Endothelial cell of umbilical vein (primary cell): ENCODE data around the gene SPEN. TPM values are rescaled to one million over a fixed set of nuclear protein-coding genes. Genes with fewer than 3 reads are reported as not detected.

Experiments
- BruUV-seq: library from RNA; stranded (reverse); fragments of 400-500 nt; replicated peaks from 2 replicates; lab custom pipeline; 2021; lab: Mats Ljungman, UMichigan
- CTCF ChIA-PET: fragments of 300-600, 350-600 bp; sonication (Branson Sonifier 250); formaldehyde crosslinking; loops from one replicate; lab custom pipeline; 2021; ENCODE audit warnings: antibody characterized with exemption, inconsistent platforms; lab: Charles Lee
- POLR2A ChIA-PET: fragments of 300-600, 350-600 bp; sonication (Branson Sonifier 250); formaldehyde crosslinking; loops from one replicate; lab custom pipeline; 2021; ENCODE audit warnings: antibody characterized with exemption, inconsistent platforms; lab: Charles Lee
- DNase-seq: peaks from one replicate; pipeline ENCODE4 v3.0.0-alpha.2; 2011; ENCODE audit warnings: low read depth, low spot score
- FAIRE-seq: peaks from 2 replicates; lab custom pipeline; 2011; peaks lifted over from hg19 to GRCh38; lab: Jason Lieb, UNC
- H2AFZ ChIP-seq: 2 replicates; pipeline ENCODE4 v1.6.0; 2012; ENCODE audit warnings: low read depth, low read length, control low read depth, inconsistent platforms
- H3K27ac ChIP-seq: 2 replicates; pipeline ENCODE4 v1.5.1; 2011; ENCODE audit warnings: low read depth, mild to moderate bottlenecking, control low read depth, low read length, moderate library complexity; ENCODE audit not compliant: insufficient read depth
- H3K27me3 ChIP-seq, 2 experiments: 2 replicates each; pipeline versions ENCODE4 v1.6.0 to v1.6.1; 2011; ENCODE audit warnings: low read length in 2 of 2, mixed read lengths in 1 of 2; ENCODE audit not compliant: control insufficient read depth in 2 of 2, insufficient read depth in 2 of 2
- H3K36me3 ChIP-seq, 2 experiments: 2 replicates in 1 of 2; 3 replicates in 1 of 2; pipeline ENCODE4 v1.5.1; 2011; ENCODE audit warnings: low read length in 2 of 2, mild to moderate bottlenecking in 1 of 2, moderate library complexity in 1 of 2; ENCODE audit not compliant: control insufficient read depth in 2 of 2, insufficient read depth in 2 of 2; ENCODE audit errors: extremely low read depth in 1 of 2
- H3K4me1 ChIP-seq: 3 replicates; pipeline ENCODE4 v1.5.1; 2011; ENCODE audit warnings: mild to moderate bottlenecking, low read length; ENCODE audit not compliant: control insufficient read depth, insufficient read depth; ENCODE audit errors: extremely low read depth
- H3K4me2 ChIP-seq: 2 replicates; pipeline ENCODE4 v1.6.1; 2011; ENCODE audit warnings: low read length, control low read depth, mixed read lengths; ENCODE audit not compliant: insufficient read depth
- H3K4me3 ChIP-seq, 3 experiments: fragments of 200-600 bp in 1 of 3; sonication (generic), shearing (Covaris generic) in 1 of 3; replicated peaks in 1 of 3; 2 replicates each; pipeline ENCODE4 v1.5.1; 2011 to 2016; ENCODE audit warnings: control low read depth in 3 of 3, low read length in 3 of 3, mild to moderate bottlenecking in 2 of 3, inconsistent platforms in 1 of 3, low read depth in 1 of 3, moderate library complexity in 1 of 3; ENCODE audit not compliant: insufficient read depth in 1 of 3
- H3K79me2 ChIP-seq: 2 replicates; pipeline ENCODE4 v1.6.0; 2012; ENCODE audit warnings: low read length, inconsistent platforms; ENCODE audit not compliant: control insufficient read depth, insufficient read depth
- H3K9ac ChIP-seq: replicated peaks from 2 replicates; pipeline ENCODE3; 2011; ENCODE audit warnings: low read length, control low read depth; ENCODE audit not compliant: insufficient read depth; ENCODE audit errors: extremely low read depth
- H3K9me1 ChIP-seq: replicated peaks from 3 replicates; pipeline ENCODE4 v1.6.0; 2011; ENCODE audit warnings: mild to moderate bottlenecking, low read length; ENCODE audit not compliant: control insufficient read depth, insufficient read depth; ENCODE audit errors: extremely low read depth
- H3K9me3 ChIP-seq: replicated peaks from 2 replicates; pipeline ENCODE4 v1.5.1; 2012; ENCODE audit warnings: low read length, inconsistent platforms; ENCODE audit not compliant: control insufficient read depth, insufficient read depth
- H4K20me1 ChIP-seq: replicated peaks from 2 replicates; pipeline ENCODE3; 2011; ENCODE audit warnings: mild to moderate bottlenecking, low read length; ENCODE audit not compliant: control insufficient read depth, insufficient read depth; ENCODE audit errors: extremely low read depth
- EZH2 ChIP-seq: IDR thresholded peaks from 2 replicates; pipeline ENCODE4 v1.6.1; 2012; ENCODE audit warnings: borderline replicate concordance, low read depth, mild to moderate bottlenecking, moderate library complexity, low read length, inconsistent platforms; ENCODE audit not compliant: severe bottlenecking
- FOS ChIP-seq: IDR thresholded peaks from 2 replicates; pipeline ENCODE4 v1.6.1; 2011; ENCODE audit warnings: mild to moderate bottlenecking, low read length, moderate library complexity, borderline replicate concordance; ENCODE audit not compliant: insufficient read depth
- GATA2 ChIP-seq: IDR thresholded peaks from 2 replicates; pipeline ENCODE4 v1.7.0; 2011; ENCODE audit warnings: low read depth, mild to moderate bottlenecking, moderate library complexity, mixed read lengths, low read length; ENCODE audit not compliant: insufficient read length, insufficient read depth
- JUN ChIP-seq: IDR thresholded peaks from 2 replicates; pipeline ENCODE4 v1.6.1; 2011; ENCODE audit warnings: borderline replicate concordance, low read depth; ENCODE audit not compliant: insufficient read length, insufficient read depth
- MYC ChIP-seq: IDR thresholded peaks from one replicate; pipeline ENCODE4 v1.6.1; 2011; ENCODE audit warnings: mild to moderate bottlenecking, low read depth, low read length
- POLR2A ChIP-seq: IDR thresholded peaks from 2 replicates; pipeline ENCODE4 v1.6.1; 2012; ENCODE audit warnings: low read depth, mild to moderate bottlenecking, control low read depth, low read length
- POLR2AphosphoS5 ChIP-seq: IDR thresholded peaks from 2 replicates; pipeline ENCODE4 v1.6.1; 2012; ENCODE audit warnings: low read depth, mild to moderate bottlenecking, control low read depth, low read length, moderate library complexity; ENCODE audit not compliant: insufficient read depth
- dilution Hi-C: fragments of 300-500 bp; cut with MboI; formaldehyde crosslinking; loops from one replicate; pipeline ENCODE4 v1.15.0; 2019; ENCODE audit warnings: low sequenced_read_pairs; ENCODE audit not compliant: extremely low pct_ligation_motif_present
- intact Hi-C: fragments of 100-400 bp; cut with micrococcal nuclease; formaldehyde crosslinking; loops from one replicate; pipeline ENCODE4 v1.10.0; 2022
- polyA plus RNA-seq, 4 experiments: library from polyadenylated mRNA; depleted of rRNA in 3 of 4; stranded (reverse) in 3 of 4; unstranded in 1 of 4; fragments of >200 nt; gene quantifications; 2 replicates each; pipeline versions ENCODE4 v1.2.1 to v1.2.3, GENCODE V29; 2011 to 2012; ENCODE audit warnings: missing spikeins in 1 of 4
- total RNA-seq: library from RNA; stranded (reverse); gene quantifications from 2 replicates; pipeline ENCODE4 v1.2.3, GENCODE V29; 2021
- TF ChIP-seq, protein P1 (sequence below), 2 donors: IDR thresholded peaks; 1 replicate in 1 of 2; 2 replicates in 1 of 2; pipeline ENCODE4 v1.5.1; 2011; ENCODE audit warnings: low read length in 2 of 2, mild to moderate bottlenecking in 2 of 2, moderate library complexity in 2 of 2, control low read depth in 1 of 2, inconsistent platforms in 1 of 2, low read depth in 1 of 2; ENCODE audit not compliant: insufficient read depth in 1 of 2; ENCODE audit errors: extremely low read depth in 1 of 2
- TF ChIP-seq, protein P2 (sequence below): IDR thresholded peaks from 2 replicates; pipeline ENCODE4 v1.6.1; 2011; ENCODE audit not compliant: insufficient read depth, insufficient read length

The SPEN gene
- total and polyA plus RNA-seq, 2 donors (not counting 3 experiments of a cell fraction or from before 2014, with no cell fraction given) = 9.3 to 44.4 TPM

GRCh38 chr1:15958793-15959192, 111.3 kb downstream of the SPEN start:
- H3K4me3 ChIP-seq = no peak overlapping the region
- H3K27me3 ChIP-seq = no peaks in the 10 kb centered on the region
- no peaks in the 10 kb centered on the region for H3K9me3 ChIP-seq
- peaks cover 36% of the 10 kb centered on the region for H3K4me1 ChIP-seq
- ChIA-PET POLR2A (interaction anchor here (0.6 kb wide), 1 partner anchor 214 kb away, joined by 3 read pairs; no protein-coding TSS in a partner anchor), CTCF (interaction anchor here (0.7 to 4.0 kb wide), 19 partner anchors 10 to 167 kb away, joined by 3 to 18 read pairs (median 4); partner anchors contain the start of gene ZBTB17)
- no peaks in the 10 kb centered on the region for H3K9me1 ChIP-seq
- peak overlapping the region; percentile 12 for H3K4me2 ChIP-seq
- intact Hi-C loops = loop anchor here (1.0 to 2.0 kb wide), 2 partner anchors 8 to 16 kb away; no protein-coding TSS in a partner anchor
- H3K79me2 ChIP-seq = peaks cover 57% of the 10 kb centered on the region
- H3K36me3 ChIP-seq = no peaks in the 10 kb centered on the region
- peak overlapping the region; percentile 48 for H3K27ac ChIP-seq
- BruUV-seq = no TSS peak
- peak overlapping the region; percentile 10 for H3K9ac ChIP-seq
- FAIRE-seq (peak; percentile 80), DNase-seq (peak; percentile 73)
- dilution Hi-C loops = no loop called here
- TF ChIP-seq, protein P1, sequence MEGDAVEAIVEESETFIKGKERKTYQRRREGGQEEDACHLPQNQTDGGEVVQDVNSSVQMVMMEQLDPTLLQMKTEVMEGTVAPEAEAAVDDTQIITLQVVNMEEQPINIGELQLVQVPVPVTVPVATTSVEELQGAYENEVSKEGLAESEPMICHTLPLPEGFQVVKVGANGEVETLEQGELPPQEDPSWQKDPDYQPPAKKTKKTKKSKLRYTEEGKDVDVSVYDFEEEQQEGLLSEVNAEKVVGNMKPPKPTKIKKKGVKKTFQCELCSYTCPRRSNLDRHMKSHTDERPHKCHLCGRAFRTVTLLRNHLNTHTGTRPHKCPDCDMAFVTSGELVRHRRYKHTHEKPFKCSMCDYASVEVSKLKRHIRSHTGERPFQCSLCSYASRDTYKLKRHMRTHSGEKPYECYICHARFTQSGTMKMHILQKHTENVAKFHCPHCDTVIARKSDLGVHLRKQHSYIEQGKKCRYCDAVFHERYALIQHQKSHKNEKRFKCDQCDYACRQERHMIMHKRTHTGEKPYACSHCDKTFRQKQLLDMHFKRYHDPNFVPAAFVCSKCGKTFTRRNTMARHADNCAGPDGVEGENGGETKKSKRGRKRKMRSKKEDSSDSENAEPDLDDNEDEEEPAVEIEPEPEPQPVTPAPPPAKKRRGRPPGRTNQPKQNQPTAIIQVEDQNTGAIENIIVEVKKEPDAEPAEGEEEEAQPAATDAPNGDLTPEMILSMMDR (IDR thresholded peaks at IDR 0.05; ENCODE audit: extremely low read depth in 1 of 2, insufficient read depth in 1 of 2, low read depth in 1 of 2, low read length in 2 of 2) = peak; percentile 4 to 12
- TF ChIP-seq POLR2A = no peak
- no peak overlapping the region for H2AFZ ChIP-seq
- no peaks in the 10 kb centered on the region for H4K20me1 ChIP-seq

GRCh38 chr1:15959424-15959823, 111.9 kb downstream of the SPEN start:
- TF ChIP-seq GATA2 (no peak), FOS (no peak), MYC (no peak), JUN (no peak), POLR2AphosphoS5 (no peak), POLR2A (no peak), EZH2 (no peak)
- TF ChIP-seq, protein P2, sequence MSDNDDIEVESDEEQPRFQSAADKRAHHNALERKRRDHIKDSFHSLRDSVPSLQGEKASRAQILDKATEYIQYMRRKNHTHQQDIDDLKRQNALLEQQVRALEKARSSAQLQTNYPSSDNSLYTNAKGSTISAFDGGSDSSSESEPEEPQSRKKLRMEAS = no peak
- TF ChIP-seq, protein P1 (IDR thresholded peaks at IDR 0.05; ENCODE audit: extremely low read depth in 1 of 2, insufficient read depth in 1 of 2, low read depth in 1 of 2, low read length in 2 of 2) = no peak
- Histone ChIP-seq H3K36me3 (no peaks in the 10 kb centered on the region), H3K9me1 (no peaks in the 10 kb centered on the region), H3K79me2 (peaks cover 53% of the 10 kb centered on the region), H3K9ac (no peak overlapping the region), H3K27ac (no peak overlapping the region), H3K4me2 (peak overlapping the region; percentile 12), H4K20me1 (no peaks in the 10 kb centered on the region), H3K4me3 (no peak overlapping the region), H3K9me3 (no peaks in the 10 kb centered on the region), H2AFZ (no peak overlapping the region), H3K4me1 (peaks cover 30% of the 10 kb centered on the region), H3K27me3 (no peaks in the 10 kb centered on the region)
- FAIRE-seq (no peak), DNase-seq (no peak)
- BruUV-seq = no TSS peak
- dilution Hi-C loops (no loop called here), intact Hi-C loops (loop anchor here (2.0 kb wide), 1 partner anchor 15 kb away; no protein-coding TSS in a partner anchor)
- ChIA-PET CTCF (interaction anchor here (0.7 to 4.0 kb wide), 17 partner anchors 10 to 168 kb away, joined by 3 to 18 read pairs (median 5); partner anchors contain the start of gene ZBTB17), POLR2A (interaction anchor here (0.6 kb wide), 2 partner anchors 214 to 275 kb away, joined by 3 read pairs; no protein-coding TSS in a partner anchor)
